K562 (cell line): ENCODE results near the gene SAE1. TPM values are rescaled to one million over a fixed set of nuclear protein-coding genes. Genes with fewer than 3 reads are reported as not detected.

Experiments used
- ATF7 ChIP-seq: fragments of 450-650 bp; IDR thresholded peaks from 2 replicates; pipeline ENCODE4 v1.7.1; 2014; ENCODE audit warnings: mild to moderate bottlenecking, moderate library complexity
- CBX1 ChIP-seq: sonication (generic); IDR thresholded peaks from 2 replicates; pipeline ENCODE4 v1.6.1; 2016; ENCODE audit warnings: antibody characterized with exemption, low read depth, mild to moderate bottlenecking
- CXXC5 ChIP-seq: fragments of 250-450 bp; sonication (Bioruptor Pico); IDR thresholded peaks from 2 replicates; pipeline ENCODE4 v1.8.0; 2022; ENCODE audit warnings: inconsistent platforms, mild to moderate bottlenecking, moderate library complexity
- HBP1 ChIP-seq: fragments of 450-650 bp; formaldehyde crosslinking; IDR thresholded peaks from 2 replicates; pipeline ENCODE4 v1.4.0; 2022; ENCODE audit warnings: missing genetic modification characterization
- ILF3 ChIP-seq: fragments of 450-650 bp; IDR thresholded peaks from 2 replicates; pipeline ENCODE4 v1.6.1; 2018; ENCODE audit warnings: antibody characterized with exemption, mild to moderate bottlenecking, moderate library complexity, borderline replicate concordance
- PHF21A ChIP-seq: fragments of 450-650 bp; IDR thresholded peaks from 2 replicates; pipeline ENCODE4 v1.6.1; 2017; ENCODE audit warnings: low read depth, borderline replicate concordance
- POLR2A ChIP-seq: fragments of 450-650 bp; conservative IDR thresholded peaks from 2 replicates; pipeline ENCODE4 v1.6.1; 2016
- RB1 ChIP-seq: fragments of 450-650 bp; IDR thresholded peaks from 2 replicates; pipeline ENCODE4 v1.6.1; 2017; ENCODE audit warnings: low read depth, mild to moderate bottlenecking
- RBFOX2 ChIP-seq: fragments of 200-400 bp; formaldehyde crosslinking; IDR thresholded peaks from 2 replicates; pipeline ENCODE4 v1.6.1; 2017; ENCODE audit warnings: low read depth, mild to moderate bottlenecking, low read length, moderate library complexity
- TAF1 ChIP-seq: IDR thresholded peaks from 2 replicates; pipeline ENCODE4 v1.6.1; 2011; ENCODE audit warnings: mild to moderate bottlenecking, low read length, moderate library complexity; ENCODE audit not compliant: insufficient read depth, control insufficient read depth, severe bottlenecking; ENCODE audit errors: extremely low read depth
- TCF3 ChIP-seq: sonication (generic); formaldehyde crosslinking; IDR thresholded peaks from 2 replicates; pipeline ENCODE4 v1.4.0; 2020; ENCODE audit warnings: mild to moderate bottlenecking, missing genetic modification reagents
- ZNF644 ChIP-seq: fragments of 200-800 bp; sonication (Bioruptor generic); IDR thresholded peaks from 2 replicates; pipeline ENCODE4 v1.6.1; 2016; ENCODE audit warnings: low read depth, missing genetic modification characterization, missing compliant biosample characterization
- polyA plus RNA-seq, 8 experiments: library from polyadenylated mRNA; depleted of rRNA in 4 of 8; stranded (reverse) in 5 of 8; unstranded in 3 of 8; fragments of >200 nt; fragmentation: Nextera tagmentation in 2 of 8; fragmentation: Illumina TruSeq in 1 of 8; extraction: Ambion mirVana in 2 of 8; extraction: Trizol in 1 of 8; gene quantifications; 2 replicates each; pipeline versions ENCODE4 v1.2.1 to v1.2.3, GENCODE V29; 2011 to 2014; ENCODE audit warnings: inconsistent platforms in 1 of 8, missing spikeins in 1 of 8
- total RNA-seq, 7 experiments: library from RNA; depleted of rRNA in 6 of 7; stranded (reverse); fragments of >200 nt in 6 of 7; fragmentation: Illumina TruSeq in 2 of 7; extraction: Trizol in 2 of 7; gene quantifications; 2 replicates each; pipeline versions ENCODE4 v1.2.1 to v1.2.3, GENCODE V29; 2011 to 2021; ENCODE audit warnings: low replicate concordance in 1 of 7
- TF ChIP-seq, protein P1 (sequence below), 2 experiments: fragments of 450-650 bp; IDR thresholded peaks; 2 replicates each; pipeline ENCODE4 v1.6.1; 2018; ENCODE audit warnings: mild to moderate bottlenecking in 2 of 2, low read depth in 1 of 2; ENCODE audit not compliant: partially characterized antibody in 2 of 2
- TF ChIP-seq, protein P2 (sequence below), 3 experiments: fragments of 200-800 bp in 1 of 3; sonication (Bioruptor generic) in 1 of 3; sonication (generic) in 1 of 3; formaldehyde crosslinking in 1 of 3; IDR thresholded peaks; 2 replicates each; pipeline versions ENCODE4 v1.6.1 to v1.8.0; 2016 to 2022; ENCODE audit warnings: mild to moderate bottlenecking in 2 of 3, missing compliant biosample characterization in 2 of 3, missing genetic modification characterization in 2 of 3, missing genetic modification reagents in 1 of 3
- TF ChIP-seq, protein P3 (sequence below): fragments of 450-650 bp; formaldehyde crosslinking; IDR thresholded peaks from 2 replicates; pipeline ENCODE4 v1.4.0; 2020; ENCODE audit warnings: mild to moderate bottlenecking, moderate library complexity
- TF ChIP-seq, protein P4 (sequence below): fragments of 450-650 bp; IDR thresholded peaks from 2 replicates; pipeline ENCODE4 v1.6.1; 2016; ENCODE audit warnings: borderline replicate concordance

The SAE1 gene
- total and polyA plus RNA-seq, 9 of the 15 experiments (the other 6 are each of a cell fraction or from before 2014, with no cell fraction given), result 82.8 to 299 (median 217) TPM

DNA sequence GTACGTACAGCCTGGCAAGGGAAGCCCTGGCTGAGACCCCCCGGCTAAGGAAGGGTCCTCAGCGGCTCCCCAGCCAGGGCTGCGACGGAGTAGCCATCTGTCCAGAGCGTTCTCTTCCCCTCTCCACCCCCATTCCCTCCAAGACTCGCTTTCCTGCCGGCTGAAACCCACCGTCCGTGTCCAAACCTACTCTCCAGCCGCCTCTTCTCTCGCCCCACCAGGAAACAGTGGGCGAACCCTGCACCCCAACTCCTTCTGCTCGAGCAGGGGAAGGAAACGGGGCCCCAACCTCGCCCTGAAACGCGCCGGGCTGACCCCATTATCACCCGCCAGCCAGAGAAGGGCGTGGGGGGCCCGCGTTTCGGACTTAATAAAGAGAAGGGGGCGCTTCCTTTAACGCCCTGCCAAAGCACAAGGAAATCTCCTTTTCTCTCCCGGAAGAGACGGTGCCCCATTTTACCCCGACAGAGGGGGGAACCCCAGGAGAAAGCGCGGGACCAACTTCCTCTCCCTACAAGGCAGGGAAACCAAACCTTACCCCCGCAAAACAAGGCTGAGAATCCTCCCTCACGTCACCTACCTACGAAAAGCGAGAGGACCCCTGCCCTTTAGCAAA, 19.5 kb upstream of the SAE1 start (continued):
- TF ChIP-seq, protein P1, sequence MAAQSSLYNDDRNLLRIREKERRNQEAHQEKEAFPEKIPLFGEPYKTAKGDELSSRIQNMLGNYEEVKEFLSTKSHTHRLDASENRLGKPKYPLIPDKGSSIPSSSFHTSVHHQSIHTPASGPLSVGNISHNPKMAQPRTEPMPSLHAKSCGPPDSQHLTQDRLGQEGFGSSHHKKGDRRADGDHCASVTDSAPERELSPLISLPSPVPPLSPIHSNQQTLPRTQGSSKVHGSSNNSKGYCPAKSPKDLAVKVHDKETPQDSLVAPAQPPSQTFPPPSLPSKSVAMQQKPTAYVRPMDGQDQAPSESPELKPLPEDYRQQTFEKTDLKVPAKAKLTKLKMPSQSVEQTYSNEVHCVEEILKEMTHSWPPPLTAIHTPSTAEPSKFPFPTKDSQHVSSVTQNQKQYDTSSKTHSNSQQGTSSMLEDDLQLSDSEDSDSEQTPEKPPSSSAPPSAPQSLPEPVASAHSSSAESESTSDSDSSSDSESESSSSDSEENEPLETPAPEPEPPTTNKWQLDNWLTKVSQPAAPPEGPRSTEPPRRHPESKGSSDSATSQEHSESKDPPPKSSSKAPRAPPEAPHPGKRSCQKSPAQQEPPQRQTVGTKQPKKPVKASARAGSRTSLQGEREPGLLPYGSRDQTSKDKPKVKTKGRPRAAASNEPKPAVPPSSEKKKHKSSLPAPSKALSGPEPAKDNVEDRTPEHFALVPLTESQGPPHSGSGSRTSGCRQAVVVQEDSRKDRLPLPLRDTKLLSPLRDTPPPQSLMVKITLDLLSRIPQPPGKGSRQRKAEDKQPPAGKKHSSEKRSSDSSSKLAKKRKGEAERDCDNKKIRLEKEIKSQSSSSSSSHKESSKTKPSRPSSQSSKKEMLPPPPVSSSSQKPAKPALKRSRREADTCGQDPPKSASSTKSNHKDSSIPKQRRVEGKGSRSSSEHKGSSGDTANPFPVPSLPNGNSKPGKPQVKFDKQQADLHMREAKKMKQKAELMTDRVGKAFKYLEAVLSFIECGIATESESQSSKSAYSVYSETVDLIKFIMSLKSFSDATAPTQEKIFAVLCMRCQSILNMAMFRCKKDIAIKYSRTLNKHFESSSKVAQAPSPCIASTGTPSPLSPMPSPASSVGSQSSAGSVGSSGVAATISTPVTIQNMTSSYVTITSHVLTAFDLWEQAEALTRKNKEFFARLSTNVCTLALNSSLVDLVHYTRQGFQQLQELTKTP (IDR thresholded peaks at IDR 0.05; ENCODE audit: low read depth in 1 of 2, partially characterized antibody in 2 of 2), result peak in 1 of 2 experiments; percentile 4
- peak; percentile 63 for TF ChIP-seq POLR2A
- no peak for TF ChIP-seq PHF21A
- no peak for TF ChIP-seq ILF3
- 0 out of 2 replicates have a peak, but pooled peaks have one; percentile 43 for TF ChIP-seq HBP1
- 0 out of 2 replicates have a peak, but pooled peaks have one; percentile 24 for TF ChIP-seq RB1
- TF ChIP-seq, protein P2, sequence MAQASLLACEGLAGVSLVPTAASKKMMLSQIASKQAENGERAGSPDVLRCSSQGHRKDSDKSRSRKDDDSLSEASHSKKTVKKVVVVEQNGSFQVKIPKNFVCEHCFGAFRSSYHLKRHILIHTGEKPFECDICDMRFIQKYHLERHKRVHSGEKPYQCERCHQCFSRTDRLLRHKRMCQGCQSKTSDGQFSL (CRISPR knock-in tag; IDR thresholded peaks at IDR 0.05), result no peak
- TF ChIP-seq, protein P2 (tag; IDR thresholded peaks at IDR 0.05), result no peak
- TF ChIP-seq CBX1, result no peak
- TF ChIP-seq ZNF644, result peak; percentile 61; the same call in 1 of the 2 replicates
- TF ChIP-seq, protein P3, sequence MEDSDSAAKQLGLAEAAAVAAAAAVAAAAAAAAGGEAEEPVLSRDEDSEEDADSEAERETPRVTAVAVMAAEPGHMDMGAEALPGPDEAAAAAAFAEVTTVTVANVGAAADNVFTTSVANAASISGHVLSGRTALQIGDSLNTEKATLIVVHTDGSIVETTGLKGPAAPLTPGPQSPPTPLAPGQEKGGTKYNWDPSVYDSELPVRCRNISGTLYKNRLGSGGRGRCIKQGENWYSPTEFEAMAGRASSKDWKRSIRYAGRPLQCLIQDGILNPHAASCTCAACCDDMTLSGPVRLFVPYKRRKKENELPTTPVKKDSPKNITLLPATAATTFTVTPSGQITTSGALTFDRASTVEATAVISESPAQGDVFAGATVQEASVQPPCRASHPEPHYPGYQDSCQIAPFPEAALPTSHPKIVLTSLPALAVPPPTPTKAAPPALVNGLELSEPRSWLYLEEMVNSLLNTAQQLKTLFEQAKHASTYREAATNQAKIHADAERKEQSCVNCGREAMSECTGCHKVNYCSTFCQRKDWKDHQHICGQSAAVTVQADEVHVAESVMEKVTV (CRISPR knock-in tag), result no peak
- peak; percentile 55 for TF ChIP-seq TAF1
- TF ChIP-seq, protein P4, sequence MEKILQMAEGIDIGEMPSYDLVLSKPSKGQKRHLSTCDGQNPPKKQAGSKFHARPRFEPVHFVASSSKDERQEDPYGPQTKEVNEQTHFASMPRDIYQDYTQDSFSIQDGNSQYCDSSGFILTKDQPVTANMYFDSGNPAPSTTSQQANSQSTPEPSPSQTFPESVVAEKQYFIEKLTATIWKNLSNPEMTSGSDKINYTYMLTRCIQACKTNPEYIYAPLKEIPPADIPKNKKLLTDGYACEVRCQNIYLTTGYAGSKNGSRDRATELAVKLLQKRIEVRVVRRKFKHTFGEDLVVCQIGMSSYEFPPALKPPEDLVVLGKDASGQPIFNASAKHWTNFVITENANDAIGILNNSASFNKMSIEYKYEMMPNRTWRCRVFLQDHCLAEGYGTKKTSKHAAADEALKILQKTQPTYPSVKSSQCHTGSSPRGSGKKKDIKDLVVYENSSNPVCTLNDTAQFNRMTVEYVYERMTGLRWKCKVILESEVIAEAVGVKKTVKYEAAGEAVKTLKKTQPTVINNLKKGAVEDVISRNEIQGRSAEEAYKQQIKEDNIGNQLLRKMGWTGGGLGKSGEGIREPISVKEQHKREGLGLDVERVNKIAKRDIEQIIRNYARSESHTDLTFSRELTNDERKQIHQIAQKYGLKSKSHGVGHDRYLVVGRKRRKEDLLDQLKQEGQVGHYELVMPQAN, result peak; percentile 21; the same call in 1 of the 2 replicates
- no peak for TF ChIP-seq TCF3 (CRISPR knock-in tag)
- TF ChIP-seq CXXC5 (CRISPR knock-in tag), result peak; percentile 11; the same call in 1 of the 2 replicates
- no peak for TF ChIP-seq ATF7
- TF ChIP-seq RBFOX2, result peak; percentile 81
